GM23248 (cell line): ENCODE results near the gene NAPG.

Experiments
- EZH2 ChIP-seq: fragments of 200-600 bp; sonication (generic); IDR thresholded peaks from 2 replicates; pipeline ENCODE4 v1.6.1; 2018; ENCODE audit warnings: antibody characterized with exemption, mild to moderate bottlenecking; ENCODE audit not compliant: insufficient read depth, poor library complexity, severe bottlenecking
- EZH2phosphoT487 ChIP-seq: fragments of 200-600 bp; sonication (generic); IDR thresholded peaks from 2 replicates; pipeline ENCODE4 v1.6.1; 2018; ENCODE audit warnings: antibody characterized with exemption, moderate library complexity, mild to moderate bottlenecking, low read depth; ENCODE audit not compliant: insufficient read depth

DNA sequence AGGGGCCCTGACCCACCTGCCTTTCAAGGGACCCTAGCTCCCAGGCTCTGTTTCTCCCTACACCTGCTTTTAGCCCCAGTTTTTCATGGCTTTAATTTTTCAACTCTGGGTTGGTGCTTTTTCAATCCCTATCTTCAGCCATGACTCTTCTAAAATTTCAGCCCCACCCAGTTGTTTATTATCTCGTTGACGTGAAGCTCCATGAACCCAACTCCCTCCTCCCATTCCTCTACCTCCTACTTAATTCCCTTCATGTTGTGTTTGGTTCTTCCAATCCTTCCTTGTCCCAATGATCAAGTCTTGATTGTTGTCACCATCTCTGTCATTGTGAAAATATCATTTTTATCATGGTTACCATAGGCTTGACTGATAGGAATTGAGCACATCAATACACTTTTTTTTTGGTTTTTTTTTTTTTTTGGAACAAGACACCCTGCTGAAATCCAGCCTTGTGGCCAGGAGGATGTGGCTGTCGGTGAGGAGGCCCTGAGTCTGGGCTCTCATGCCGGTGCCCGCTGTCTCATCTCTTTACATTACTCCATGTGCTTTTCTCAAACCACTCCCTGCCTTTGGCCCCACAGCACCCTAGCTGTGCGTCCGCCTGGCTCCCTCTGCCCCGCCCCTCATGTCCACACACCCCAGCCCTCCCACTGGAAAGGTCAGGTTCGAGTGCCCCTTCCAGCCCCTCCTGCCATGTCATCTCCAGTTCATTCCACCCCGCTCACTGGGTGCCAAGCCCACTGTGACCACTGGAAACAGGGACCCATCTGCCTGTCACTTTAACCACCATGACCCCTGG lies 39.3 kb downstream of the NAPG start:
- TF ChIP-seq EZH2phosphoT487 (no peak), EZH2 (no peak)
